ENCODE measurements around the gene PXK.

GRCh38 chr3:58357402-58357801 lies 24.7 kb downstream of the PXK start:
- no peak for TF ChIP-seq CTCF (IDR thresholded peaks at IDR 0.05)
- no peak for TF ChIP-seq POLR2A (IDR thresholded peaks at IDR 0.05)
